Kidney (tissue), 14 donors: Measurements from ENCODE around the gene CDK19. TPM values are rescaled to one million over a fixed set of nuclear protein-coding genes. Genes with fewer than 3 reads are reported as not detected.

Experiments used
- DNase-seq, 5 donors: peaks; one replicate each; pipeline ENCODE4 v3.0.0-alpha.2; 2013 to 2020
- FAIRE-seq: peaks from 2 replicates; lab custom pipeline; 2012; peaks lifted over from hg19 to GRCh38; lab: Jason Lieb, UNC
- H3K27ac ChIP-seq, 2 donors: one replicate each; pipeline ENCODE4 v1.7.0; 2013; ENCODE audit warnings: low read depth in 2 of 2, low read length in 2 of 2, inconsistent platforms in 1 of 2
- H3K27me3 ChIP-seq: one replicate; pipeline ENCODE4 v1.7.1; 2013; ENCODE audit warnings: low read length, inconsistent platforms; ENCODE audit not compliant: control insufficient read depth, insufficient read depth
- H3K36me3 ChIP-seq, 3 donors: one replicate each; pipeline versions ENCODE4 v1.7.0 to v1.7.1; 2013; ENCODE audit warnings: low read length in 3 of 3, control low read depth in 1 of 3, inconsistent platforms in 1 of 3; ENCODE audit not compliant: insufficient read depth in 3 of 3, control insufficient read depth in 2 of 3
- H3K4me1 ChIP-seq, 3 donors: one replicate each; pipeline versions ENCODE4 v1.7.0 to v1.7.1; 2013; ENCODE audit warnings: low read length in 3 of 3, inconsistent platforms in 1 of 3, low read depth in 1 of 3; ENCODE audit not compliant: control insufficient read depth in 2 of 3, insufficient read depth in 2 of 3
- H3K4me3 ChIP-seq, 3 donors: one replicate each; pipeline versions ENCODE4 v1.7.0 to v1.8.1; 2013; ENCODE audit warnings: low read length in 3 of 3, control low read depth in 1 of 3, inconsistent platforms in 1 of 3
- H3K9ac ChIP-seq, 3 donors: one replicate each; pipeline versions ENCODE4 v1.7.0 to v1.7.1; 2013; ENCODE audit warnings: low read length in 3 of 3, control low read depth in 1 of 3, inconsistent platforms in 1 of 3
- H3K9me3 ChIP-seq, 3 donors: one replicate each; pipeline versions ENCODE4 v1.7.0 to v1.7.1; 2013; ENCODE audit warnings: low read length in 3 of 3, control low read depth in 1 of 3, inconsistent platforms in 1 of 3; ENCODE audit not compliant: control insufficient read depth in 2 of 3, insufficient read depth in 1 of 3
- intact Hi-C: fragments of 100-400 bp; cut with DNase I; formaldehyde crosslinking; loops from one replicate; pipeline ENCODE4 v1.11.1; 2022
- polyA plus RNA-seq: library from polyadenylated mRNA; stranded (reverse); fragments of 350-450 nt; fragmentation: Illumina TruSeq; extraction: RNeasy Lipid Tissue Mini Kit (QIAGEN cat#74804); gene quantifications from one replicate; pipeline ENCODE4 v1.2.3, GENCODE V29; 2014; ENCODE audit warnings: low read depth, low replicate concordance; ENCODE audit not compliant: insufficient read depth
- total RNA-seq: library from RNA; stranded (reverse); fragmentation: NEBNext Ultra II Directional; extraction: Animal tissue kit (Norgen Biotek cat#: 25700); gene quantifications from one replicate; pipeline ENCODE4 v1.2.1, GENCODE V29; 2021
- TF ChIP-seq, protein P1 (sequence below): IDR thresholded peaks from 3 replicates; pipeline ENCODE4 v1.5.1; 2012; ENCODE audit warnings: mild to moderate bottlenecking, moderate library complexity, borderline replicate concordance; ENCODE audit not compliant: insufficient read depth; ENCODE audit errors: extremely low read depth
- donor health status: control.
- donor health status: control.
- donor health status: control.
- donor health status: control.
- donor health status: control.
- donor health status: DM: yes; HTN: yes; CAD: no.
- donor health status: Normal renal cell carcinoma (clear cell type).

Gene CDK19
- total and polyA plus RNA-seq, 2 donors from 2014 or later = 4.9 to 20.4 TPM

DNA sequence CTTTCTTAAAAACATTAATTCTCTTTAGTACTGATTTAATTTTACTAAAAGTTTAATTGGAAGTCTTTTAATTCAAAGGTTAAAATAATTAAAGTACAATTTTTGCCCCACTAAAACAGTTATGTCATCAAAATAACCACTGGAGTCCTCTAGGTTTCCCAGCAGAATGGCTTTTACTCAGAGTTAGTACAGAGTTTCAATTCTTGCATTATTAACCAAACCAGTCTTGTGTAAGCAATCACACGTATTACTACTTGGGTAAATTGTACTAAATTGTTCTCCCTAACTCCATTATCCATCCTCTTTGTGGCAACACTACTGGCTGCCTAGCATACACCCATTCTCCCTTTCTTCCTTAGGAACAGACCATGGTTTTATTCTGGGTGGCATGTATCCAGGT lies 36.9 kb downstream of the CDK19 start:
- Histone ChIP-seq H3K27ac (no peak overlapping the region), H3K4me1 (no peaks in the 10 kb centered on the region), H3K27me3 (no peaks in the 10 kb centered on the region), H3K4me3 (no peak overlapping the region), H3K9me3 (no peaks in the 10 kb centered on the region), H3K36me3 (no peaks in the 10 kb centered on the region), H3K9ac (no peak overlapping the region)
- TF ChIP-seq, protein P1, sequence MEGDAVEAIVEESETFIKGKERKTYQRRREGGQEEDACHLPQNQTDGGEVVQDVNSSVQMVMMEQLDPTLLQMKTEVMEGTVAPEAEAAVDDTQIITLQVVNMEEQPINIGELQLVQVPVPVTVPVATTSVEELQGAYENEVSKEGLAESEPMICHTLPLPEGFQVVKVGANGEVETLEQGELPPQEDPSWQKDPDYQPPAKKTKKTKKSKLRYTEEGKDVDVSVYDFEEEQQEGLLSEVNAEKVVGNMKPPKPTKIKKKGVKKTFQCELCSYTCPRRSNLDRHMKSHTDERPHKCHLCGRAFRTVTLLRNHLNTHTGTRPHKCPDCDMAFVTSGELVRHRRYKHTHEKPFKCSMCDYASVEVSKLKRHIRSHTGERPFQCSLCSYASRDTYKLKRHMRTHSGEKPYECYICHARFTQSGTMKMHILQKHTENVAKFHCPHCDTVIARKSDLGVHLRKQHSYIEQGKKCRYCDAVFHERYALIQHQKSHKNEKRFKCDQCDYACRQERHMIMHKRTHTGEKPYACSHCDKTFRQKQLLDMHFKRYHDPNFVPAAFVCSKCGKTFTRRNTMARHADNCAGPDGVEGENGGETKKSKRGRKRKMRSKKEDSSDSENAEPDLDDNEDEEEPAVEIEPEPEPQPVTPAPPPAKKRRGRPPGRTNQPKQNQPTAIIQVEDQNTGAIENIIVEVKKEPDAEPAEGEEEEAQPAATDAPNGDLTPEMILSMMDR = no peak
- no peak for DNase-seq
- intact Hi-C loops = no loop called here
- no peak for FAIRE-seq

DNA sequence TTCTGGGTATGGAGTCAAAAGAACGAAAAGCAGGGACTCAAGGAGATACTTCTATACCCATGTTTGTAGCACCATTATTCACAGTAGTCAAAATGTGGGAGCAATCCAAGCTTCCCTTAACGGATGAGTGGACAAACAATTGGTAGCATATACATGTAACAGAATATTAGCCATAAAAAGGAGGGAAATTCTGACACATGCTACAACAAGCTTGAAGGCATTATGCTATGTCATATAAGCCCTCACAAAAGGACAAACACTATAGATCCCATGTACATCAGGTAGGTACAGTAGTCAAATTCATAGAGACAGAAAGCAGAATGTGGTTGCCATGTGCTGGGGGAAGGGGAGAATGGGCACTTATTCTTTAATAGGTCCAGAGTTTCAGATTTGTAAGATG lies 37.6 kb downstream of the CDK19 start:
- H3K9ac ChIP-seq = no peak overlapping the region
- H3K27ac ChIP-seq = no peak overlapping the region
- intact Hi-C loops = no loop called here
- no peak overlapping the region for H3K4me3 ChIP-seq
- TF ChIP-seq, protein P1 = no peak
- no peaks in the 10 kb centered on the region for H3K27me3 ChIP-seq
- no peaks in the 10 kb centered on the region for H3K4me1 ChIP-seq
- FAIRE-seq = no peak
- H3K9me3 ChIP-seq = no peaks in the 10 kb centered on the region
- DNase-seq = no peak
- no peaks in the 10 kb centered on the region for H3K36me3 ChIP-seq

DNA sequence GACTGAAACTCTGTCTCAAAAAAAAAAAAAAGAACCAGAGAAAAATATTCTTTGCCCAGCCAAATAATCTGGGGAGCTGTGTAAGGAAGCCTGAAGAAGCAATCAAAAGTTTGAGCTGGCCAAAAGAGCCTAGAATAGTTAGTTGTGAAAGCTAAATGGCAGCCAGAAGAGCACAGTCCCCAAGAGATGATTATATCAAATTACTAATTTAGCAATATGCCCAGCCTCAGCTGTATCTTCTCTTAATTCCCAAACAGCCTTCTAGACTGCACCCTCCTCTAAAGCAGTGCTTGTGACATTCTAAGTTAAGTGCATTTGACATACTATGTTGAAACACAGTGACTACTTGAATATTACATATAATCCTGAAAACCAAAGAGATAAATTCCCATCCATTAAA lies 38.9 kb downstream of the CDK19 start:
- FAIRE-seq = no peak
- no peak overlapping the region for H3K27ac ChIP-seq
- no peaks in the 10 kb centered on the region for H3K27me3 ChIP-seq

More for the DNA sequence above, 38.9 kb downstream of the CDK19 start:
- Histone ChIP-seq H3K4me3 (no peak overlapping the region), H3K36me3 (no peaks in the 10 kb centered on the region), H3K9ac (no peak overlapping the region), H3K9me3 (no peaks in the 10 kb centered on the region), H3K4me1 (no peaks in the 10 kb centered on the region)
- TF ChIP-seq, protein P1 = no peak
- no peak for DNase-seq
- intact Hi-C loops = no loop called here
